Gastroesophageal sphincter (tissue), 3 donors: ENCODE data around the gene LAMA5.

Experiments used
- POLR2A ChIP-seq, 2 donors: fragments of 450-650 bp; IDR thresholded peaks; one replicate each; pipeline ENCODE4 v1.6.1; 2017; ENCODE audit warnings: antibody characterized with exemption in 2 of 2, mild to moderate bottlenecking in 2 of 2, moderate library complexity in 1 of 2
- TF ChIP-seq, protein P1 (sequence below), 4 experiments: fragments of 200-600 bp in 2 of 4; fragments of 450-650 bp in 2 of 4; sonication (generic) in 1 of 4; IDR thresholded peaks; one replicate each; pipeline ENCODE4 v1.5.1; 2017 to 2019; ENCODE audit warnings: antibody characterized with exemption in 4 of 4, mild to moderate bottlenecking in 2 of 4, moderate library complexity in 2 of 4

DNA sequence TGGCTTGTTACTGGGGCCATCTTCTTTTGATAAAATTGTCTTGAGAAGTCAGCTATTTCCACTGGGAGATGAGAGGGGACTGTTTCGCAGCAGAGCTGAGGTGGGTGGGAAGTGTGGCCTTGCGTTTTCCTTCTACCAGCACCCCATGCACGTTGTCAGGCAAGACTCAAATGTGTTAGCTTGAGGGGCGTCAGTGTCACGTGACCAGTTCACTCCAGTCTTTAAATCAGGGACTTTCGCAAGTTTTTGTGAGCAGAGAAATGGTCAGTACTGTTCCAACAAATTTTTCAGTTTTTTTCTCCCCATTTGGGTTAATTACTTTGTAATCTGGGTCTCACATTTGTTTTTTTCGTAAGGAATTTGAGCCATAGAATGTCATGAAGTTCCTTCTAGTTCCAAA lies 85.0 kb downstream of the LAMA5 start:
- TF ChIP-seq, protein P1, sequence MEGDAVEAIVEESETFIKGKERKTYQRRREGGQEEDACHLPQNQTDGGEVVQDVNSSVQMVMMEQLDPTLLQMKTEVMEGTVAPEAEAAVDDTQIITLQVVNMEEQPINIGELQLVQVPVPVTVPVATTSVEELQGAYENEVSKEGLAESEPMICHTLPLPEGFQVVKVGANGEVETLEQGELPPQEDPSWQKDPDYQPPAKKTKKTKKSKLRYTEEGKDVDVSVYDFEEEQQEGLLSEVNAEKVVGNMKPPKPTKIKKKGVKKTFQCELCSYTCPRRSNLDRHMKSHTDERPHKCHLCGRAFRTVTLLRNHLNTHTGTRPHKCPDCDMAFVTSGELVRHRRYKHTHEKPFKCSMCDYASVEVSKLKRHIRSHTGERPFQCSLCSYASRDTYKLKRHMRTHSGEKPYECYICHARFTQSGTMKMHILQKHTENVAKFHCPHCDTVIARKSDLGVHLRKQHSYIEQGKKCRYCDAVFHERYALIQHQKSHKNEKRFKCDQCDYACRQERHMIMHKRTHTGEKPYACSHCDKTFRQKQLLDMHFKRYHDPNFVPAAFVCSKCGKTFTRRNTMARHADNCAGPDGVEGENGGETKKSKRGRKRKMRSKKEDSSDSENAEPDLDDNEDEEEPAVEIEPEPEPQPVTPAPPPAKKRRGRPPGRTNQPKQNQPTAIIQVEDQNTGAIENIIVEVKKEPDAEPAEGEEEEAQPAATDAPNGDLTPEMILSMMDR (IDR thresholded peaks at IDR 0.05): no peak
- no peak for TF ChIP-seq POLR2A (IDR thresholded peaks at IDR 0.05)
